ENCODE results near the gene GSK3B.

GSK3B gene

GRCh38 chr3:119870512-119870911 is 223.7 kb downstream of the GSK3B start:
- DNase-seq = no peak

DNA sequence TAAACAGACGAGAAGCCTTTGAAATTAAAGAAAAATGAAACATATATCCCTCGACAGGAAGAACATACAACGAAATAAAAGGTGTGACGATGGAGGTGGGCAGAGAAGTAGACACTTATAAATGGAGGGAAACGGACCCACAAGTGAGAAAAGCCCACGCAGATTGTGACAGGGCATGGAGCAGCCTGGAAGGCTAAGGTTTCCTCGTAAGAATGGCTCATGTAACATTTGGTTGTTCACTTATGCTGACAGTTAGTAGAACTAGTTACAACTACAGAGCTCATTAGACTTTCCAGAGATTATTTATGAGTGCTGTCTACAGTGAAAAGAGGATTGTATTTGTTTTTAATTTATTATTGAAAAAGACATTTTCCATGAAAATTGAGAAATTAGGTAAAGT is 229.8 kb downstream of the GSK3B start:
- no peak for DNase-seq

- no peak for DNase-seq
Observed at GRCh38 chr3:119862616-119863015, 231.6 kb downstream of the GSK3B start.

- DNase-seq = no peak
Observed at GRCh38 chr3:119861681-119862080, 232.6 kb downstream of the GSK3B start.

GRCh38 chr3:119859728-119860127 is 234.5 kb downstream of the GSK3B start:
- DNase-seq = no peak

DNA sequence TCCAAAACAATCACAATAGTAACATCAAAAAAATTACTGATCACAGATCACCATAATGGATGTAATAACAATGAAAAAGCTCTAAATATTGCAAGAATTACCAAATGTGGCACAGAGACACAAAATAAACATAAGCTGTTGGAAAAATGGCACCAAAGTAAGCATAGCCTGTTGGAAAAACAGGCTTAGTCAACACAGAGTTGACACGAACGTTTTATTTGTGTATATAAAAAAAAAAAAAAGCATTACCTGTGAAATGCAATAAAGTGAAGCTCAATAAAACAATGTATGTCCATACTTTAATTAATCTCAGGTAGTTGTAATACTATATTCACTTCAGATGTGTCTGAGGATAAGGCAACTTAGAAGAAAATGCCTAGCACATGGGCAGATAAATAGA is 235.3 kb downstream of the GSK3B start:
- no peak for DNase-seq

- DNase-seq = no peak
Observed at GRCh38 chr3:119856695-119857094, 237.6 kb downstream of the GSK3B start.

GRCh38 chr3:119849126-119849525 is 245.1 kb downstream of the GSK3B start:
- DNase-seq = no peak

DNA sequence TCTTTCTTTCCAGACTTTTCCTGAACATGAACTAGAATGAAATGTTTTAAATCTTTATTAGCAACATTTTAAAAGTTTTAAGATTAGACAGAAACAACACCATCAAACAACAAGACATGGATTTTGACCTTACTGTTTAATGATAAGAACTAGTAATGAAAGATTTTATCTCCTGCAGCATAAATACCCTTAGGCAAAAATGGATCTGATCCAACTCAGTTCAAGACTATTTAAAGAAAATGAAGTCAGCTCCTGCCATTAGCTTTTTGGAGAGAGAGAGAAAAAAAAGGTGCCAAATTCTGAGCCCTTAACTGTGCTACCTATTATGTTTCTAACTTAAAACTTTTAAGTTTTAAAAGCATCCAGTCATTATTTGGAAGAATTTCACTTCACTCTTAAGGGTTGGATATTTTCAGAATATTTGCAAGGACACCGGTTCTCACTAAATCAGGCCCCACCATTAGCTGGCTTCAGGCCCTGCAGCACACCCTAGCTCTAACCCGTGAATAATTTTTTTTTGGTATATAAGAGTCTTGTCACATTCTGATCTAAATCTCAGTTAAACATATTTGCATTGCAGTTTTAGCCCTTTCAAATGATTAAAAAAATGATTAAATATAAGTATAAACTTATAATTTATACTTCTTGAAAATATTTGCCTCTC is 252.3 kb downstream of the GSK3B start:
- no peak for DNase-seq

DNA sequence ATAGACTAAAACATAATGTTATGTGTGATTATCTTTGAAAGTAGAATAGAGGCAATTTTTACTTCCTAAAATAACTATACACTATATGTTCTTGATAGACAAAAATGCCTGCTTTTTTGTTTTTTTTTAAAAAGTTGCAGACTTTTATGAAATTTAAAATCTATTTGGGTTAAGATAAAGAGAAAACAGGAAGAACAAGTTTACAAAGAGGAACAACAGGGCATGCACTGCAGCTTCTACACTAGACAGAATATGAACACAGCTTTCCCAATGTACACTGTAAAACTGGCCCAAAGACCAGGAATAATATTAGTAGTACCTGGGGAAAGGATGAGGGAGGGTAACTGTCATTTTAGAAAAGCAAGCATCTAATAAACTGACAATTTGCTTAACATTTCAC is 258.7 kb downstream of the GSK3B start:
- no peak for DNase-seq

GRCh38 chr3:119834754-119835370 is 259.4 kb downstream of the GSK3B start:
- DNase-seq = no peak

GRCh38 chr3:119831941-119832371 is 262.3 kb downstream of the GSK3B start:
- no peak for DNase-seq

DNA sequence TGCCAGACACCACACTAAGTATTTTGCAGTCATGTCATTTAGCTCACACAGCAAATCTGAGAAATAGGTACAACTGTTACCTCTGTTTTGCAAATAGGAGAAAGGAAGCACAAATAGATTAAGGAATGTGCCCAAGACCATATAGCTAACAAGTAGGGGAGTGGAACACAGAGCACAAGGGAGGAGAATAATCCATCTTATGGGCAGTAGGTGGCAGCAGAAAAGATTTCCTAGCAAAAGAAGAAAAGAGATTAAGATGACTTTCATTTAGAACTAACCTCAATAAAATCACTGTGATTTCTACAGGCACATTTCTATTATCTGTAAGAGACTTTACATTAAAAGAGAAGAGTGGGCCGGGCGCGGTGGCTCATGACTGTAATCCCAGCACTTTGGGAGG is 263.2 kb downstream of the GSK3B start:
- DNase-seq = no peak

DNA sequence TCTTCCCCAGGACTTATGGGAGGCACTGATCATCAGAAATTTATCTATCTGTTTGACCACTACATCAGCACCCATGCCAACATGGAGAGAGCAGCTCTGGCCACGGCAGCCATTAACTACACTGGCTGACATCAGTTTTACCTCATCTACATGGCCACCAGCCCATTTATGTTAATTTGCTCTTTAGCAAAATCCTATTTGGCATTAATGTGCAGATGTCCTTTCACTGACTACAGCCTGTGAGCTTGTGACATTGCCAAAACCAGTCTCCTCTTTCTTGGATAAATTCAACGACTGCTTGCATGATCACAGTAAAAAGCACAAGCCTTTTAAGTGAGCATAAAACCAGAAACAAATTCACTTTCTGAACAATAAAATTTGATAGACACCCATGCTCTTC is 264.8 kb downstream of the GSK3B start:
- DNase-seq = no peak

- DNase-seq = no peak
Observed at GRCh38 chr3:119826711-119827608, 267.3 kb downstream of the GSK3B start.

- no peak for DNase-seq
Observed at GRCh38 chr3:119825820-119826219, 268.4 kb downstream of the GSK3B start.

- DNase-seq = no peak
Observed at GRCh38 chr3:119819806-119820205, 274.4 kb downstream of the GSK3B start.

- no peak for DNase-seq
Observed at GRCh38 chr3:119818937-119819336, 275.3 kb downstream of the GSK3B start.

- DNase-seq = no peak
Observed at GRCh38 chr3:119817583-119818363, 276.5 kb downstream of the GSK3B start.

- no peak for DNase-seq
Observed at GRCh38 chr3:119817071-119817470, 277.2 kb downstream of the GSK3B start.

GRCh38 chr3:119815716-119816115 is 278.5 kb downstream of the GSK3B start:
- no peak for DNase-seq

DNA sequence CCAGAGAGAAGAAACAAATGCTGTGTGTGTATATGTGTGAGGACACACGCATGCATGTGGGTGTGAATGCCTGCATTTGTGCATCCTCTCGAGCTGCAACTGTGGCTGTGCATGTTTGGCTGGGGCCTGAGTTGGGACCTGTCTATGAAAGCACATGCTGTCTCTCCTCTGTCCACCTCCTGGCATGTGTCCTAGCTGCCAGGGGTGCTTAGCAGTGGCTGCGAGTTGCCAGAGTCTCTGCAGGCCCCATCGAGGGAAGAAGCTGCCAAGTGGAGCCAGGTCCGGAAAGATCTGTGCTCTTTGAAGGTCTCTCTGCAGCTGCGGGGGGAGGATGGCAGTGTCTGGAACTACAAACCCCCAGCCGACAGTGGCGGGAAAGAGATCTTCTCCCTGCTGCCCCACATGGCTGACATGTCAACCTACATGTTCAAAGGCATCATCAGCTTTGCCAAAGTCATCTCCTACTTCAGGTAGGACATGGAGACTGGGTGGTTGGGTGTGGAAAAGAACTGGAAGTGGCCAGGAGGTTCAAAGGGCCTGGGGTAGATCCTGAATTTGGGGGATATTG is 281.7 kb downstream of the GSK3B start:
- no peak for DNase-seq

DNA sequence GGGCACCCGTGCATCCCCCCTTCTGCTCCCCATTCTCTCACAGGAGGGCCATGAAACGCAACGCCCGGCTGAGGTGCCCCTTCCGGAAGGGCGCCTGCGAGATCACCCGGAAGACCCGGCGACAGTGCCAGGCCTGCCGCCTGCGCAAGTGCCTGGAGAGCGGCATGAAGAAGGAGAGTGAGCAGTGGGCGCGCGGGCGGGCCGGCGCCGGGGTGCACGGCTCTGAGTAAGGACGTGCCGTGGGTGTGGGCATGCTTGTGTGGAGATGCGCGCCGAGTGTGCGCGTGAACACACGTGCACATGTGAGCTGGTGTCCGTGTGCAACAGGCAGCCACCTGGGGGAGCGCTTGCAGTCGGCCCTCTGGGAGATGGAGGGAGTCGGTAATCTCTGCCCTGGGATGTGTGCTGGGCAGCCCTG is 284.2 kb downstream of the GSK3B start:
- peak; percentile 41 for DNase-seq
